HG02970 (cell line): Measurements from ENCODE around the gene SYNM.
"Not testable (repeated sequence)": the region's sequence is repeated elsewhere in the genome, so short reads cannot be mapped to it uniquely, and the experiment has no call there.

Experiments
- ATAC-seq: cut with Tn5 transposase; IDR thresholded peaks from one replicate; pipeline ENCODE4 v1.9.1; 2021; ENCODE audit warnings: mild to moderate bottlenecking, moderate library complexity, moderate number of reproducible peaks; ENCODE audit not compliant: unreplicated experiment, low FRiP score

SYNM gene

GRCh38 chr15:99104788-99105513, at the start of gene SYNM:
Gene SYNM (plus strand): TSS chr15:99105080. CDS start chr15:99105200, 120 bp downstream.
- peak; percentile 60 for ATAC-seq

GRCh38 chr15:99055555-99056134, 49.2 kb upstream of the SYNM start:
- no peak for ATAC-seq

- ATAC-seq: no peak
Measured at GRCh38 chr15:99057020-99057419, 47.9 kb upstream of the SYNM start.

GRCh38 chr15:99057697-99058420, 47.0 kb upstream of the SYNM start:
- ATAC-seq: no peak

- ATAC-seq: no peak
Measured at GRCh38 chr15:99058421-99058870, 46.4 kb upstream of the SYNM start.

- peak; percentile 62 for ATAC-seq
Measured at GRCh38 chr15:99059010-99059981, 45.6 kb upstream of the SYNM start.

- not testable (repeated sequence) for ATAC-seq
Measured at GRCh38 chr15:99060186-99060585, 44.7 kb upstream of the SYNM start.

GRCh38 chr15:99062226-99062625, 42.7 kb upstream of the SYNM start:
- ATAC-seq: no peak

GRCh38 chr15:99068186-99068585, 36.7 kb upstream of the SYNM start:
- no peak for ATAC-seq

- no peak for ATAC-seq
Measured at GRCh38 chr15:99070208-99070607, 34.7 kb upstream of the SYNM start.

GRCh38 chr15:99071091-99071680, 33.7 kb upstream of the SYNM start:
- no peak for ATAC-seq

GRCh38 chr15:99073008-99073717, 31.7 kb upstream of the SYNM start:
- ATAC-seq: no peak

- ATAC-seq: no peak
Measured at GRCh38 chr15:99074446-99074845, 30.4 kb upstream of the SYNM start.

- ATAC-seq: not testable (repeated sequence)
Measured at GRCh38 chr15:99075059-99075652, 29.7 kb upstream of the SYNM start.

- ATAC-seq: no peak
Measured at GRCh38 chr15:99076109-99076508, 28.8 kb upstream of the SYNM start.

GRCh38 chr15:99076555-99077308, 28.1 kb upstream of the SYNM start:
- peak; percentile 82 for ATAC-seq

GRCh38 chr15:99082798-99083197, 22.1 kb upstream of the SYNM start:
- ATAC-seq: no peak

- ATAC-seq: no peak
Measured at GRCh38 chr15:99084965-99085364, 19.9 kb upstream of the SYNM start.
